WTC11 (cell line): ENCODE measurements around the gene MRPL22. TPM values are rescaled to one million over a fixed set of nuclear protein-coding genes. Genes with fewer than 3 reads are reported as not detected.

Experiments
- ATAC-seq: fragments of 200-7000 bp; cut with Tn5 transposase; 2 replicates; pipeline ENCODE4 v1.10.0; 2021; ENCODE audit warnings: mild to moderate bottlenecking, moderate library complexity
- CTCF ChIA-PET: fragments of 300-600 bp; sonication (Branson Sonifier 250); formaldehyde crosslinking; loops from one replicate; lab custom pipeline; 2021; ENCODE audit warnings: antibody characterized with exemption; lab: Charles Lee
- POLR2A ChIA-PET: fragments of 350-600 bp; sonication (Branson Sonifier 250); formaldehyde crosslinking; loops from one replicate; lab custom pipeline; 2021; ENCODE audit warnings: antibody characterized with exemption; lab: Charles Lee
- DNase-seq: peaks from one replicate; pipeline ENCODE4 v3.0.0; 2021; ENCODE audit warnings: low spot score
- H3K27ac Mint-ChIP-seq: 2 replicates; pipeline ENCODE4 v1.8.0; 2021; ENCODE audit warnings: mixed read lengths
- H3K27me3 Mint-ChIP-seq: 2 replicates; pipeline ENCODE4 v1.8.0; 2021; ENCODE audit warnings: low read depth, mild to moderate bottlenecking, moderate library complexity, mixed read lengths
- H3K36me3 Mint-ChIP-seq: 2 replicates; pipeline ENCODE4 v1.8.0; 2021; ENCODE audit warnings: mixed read lengths
- H3K4me1 Mint-ChIP-seq: 2 replicates; pipeline ENCODE4 v1.8.0; 2022; ENCODE audit warnings: mixed read lengths
- H3K4me3 Mint-ChIP-seq: 2 replicates; pipeline ENCODE4 v1.8.0; 2021; ENCODE audit warnings: mild to moderate bottlenecking, moderate library complexity, mixed read lengths
- H3K9me3 Mint-ChIP-seq: 2 replicates; pipeline ENCODE4 v1.8.0; 2021; ENCODE audit warnings: mixed read lengths
- ATF1 ChIP-seq: sonication (generic); formaldehyde crosslinking; IDR thresholded peaks from 2 replicates; pipeline ENCODE4 v1.8.1; 2023; ENCODE audit warnings: mild to moderate bottlenecking, moderate library complexity, missing genetic modification reagents
- CREB1 ChIP-seq: sonication (generic); formaldehyde crosslinking; IDR thresholded peaks from 2 replicates; pipeline ENCODE4 v1.8.0; 2023; ENCODE audit warnings: mild to moderate bottlenecking, missing genetic modification reagents
- ETV6 ChIP-seq: sonication (generic); formaldehyde crosslinking; IDR thresholded peaks from 2 replicates; pipeline ENCODE4 v1.8.1; 2022; ENCODE audit warnings: mild to moderate bottlenecking, missing genetic modification reagents
- FOXJ3 ChIP-seq: sonication (generic); formaldehyde crosslinking; IDR thresholded peaks from 2 replicates; pipeline ENCODE4 v1.9.0; 2021; ENCODE audit warnings: missing genetic modification reagents, mild to moderate bottlenecking, borderline replicate concordance
- GTF2I ChIP-seq: fragments of 250-450 bp; sonication (Bioruptor Pico); conservative IDR thresholded peaks from 2 replicates; pipeline ENCODE4 v1.4.0; 2021; ENCODE audit warnings: mild to moderate bottlenecking
- HMGA2 ChIP-seq: fragments of 250-450 bp; sonication (Bioruptor Pico); IDR thresholded peaks from 2 replicates; pipeline ENCODE4 v1.4.0; 2021; ENCODE audit warnings: mild to moderate bottlenecking, moderate library complexity
- KAT7 ChIP-seq: sonication (generic); formaldehyde crosslinking; IDR thresholded peaks from 2 replicates; pipeline ENCODE4 v1.8.1; 2023; ENCODE audit warnings: missing genetic modification reagents, mild to moderate bottlenecking, borderline replicate concordance
- RELA ChIP-seq: sonication (generic); formaldehyde crosslinking; IDR thresholded peaks from 2 replicates; pipeline ENCODE4 v1.8.1; 2022; ENCODE audit warnings: missing genetic modification reagents, mild to moderate bottlenecking, borderline replicate concordance
- total RNA-seq: library from RNA; stranded (reverse); gene quantifications from 3 replicates; pipeline ENCODE4 v1.2.3, GENCODE V29; 2021
- TF ChIP-seq, protein P1 (sequence below): sonication (generic); formaldehyde crosslinking; IDR thresholded peaks from 2 replicates; pipeline ENCODE4 v1.8.1; 2023; ENCODE audit warnings: mild to moderate bottlenecking, missing genetic modification reagents
- TF ChIP-seq, protein P2 (sequence below): fragments of 200-600 bp; IDR thresholded peaks from 2 replicates; pipeline ENCODE4 v1.8.0; 2022; ENCODE audit warnings: antibody characterized with exemption
- TF ChIP-seq, protein P3 (sequence below): sonication (generic); formaldehyde crosslinking; IDR thresholded peaks from 2 replicates; pipeline ENCODE4 v1.8.0; 2022; ENCODE audit warnings: mild to moderate bottlenecking, missing genetic modification reagents
- TF ChIP-seq, protein P4 (sequence below): sonication (generic); formaldehyde crosslinking; IDR thresholded peaks from 2 replicates; pipeline ENCODE4 v1.8.1; 2023; ENCODE audit warnings: mild to moderate bottlenecking, moderate library complexity, missing genetic modification reagents
- TF ChIP-seq, protein P5 (sequence below): sonication (generic); formaldehyde crosslinking; IDR thresholded peaks from 2 replicates; pipeline ENCODE4 v1.8.1; 2023; ENCODE audit warnings: mild to moderate bottlenecking, missing genetic modification reagents

Gene MRPL22
- total RNA-seq, 1 experiment from 2014 or later = 52.0 TPM

DNA sequence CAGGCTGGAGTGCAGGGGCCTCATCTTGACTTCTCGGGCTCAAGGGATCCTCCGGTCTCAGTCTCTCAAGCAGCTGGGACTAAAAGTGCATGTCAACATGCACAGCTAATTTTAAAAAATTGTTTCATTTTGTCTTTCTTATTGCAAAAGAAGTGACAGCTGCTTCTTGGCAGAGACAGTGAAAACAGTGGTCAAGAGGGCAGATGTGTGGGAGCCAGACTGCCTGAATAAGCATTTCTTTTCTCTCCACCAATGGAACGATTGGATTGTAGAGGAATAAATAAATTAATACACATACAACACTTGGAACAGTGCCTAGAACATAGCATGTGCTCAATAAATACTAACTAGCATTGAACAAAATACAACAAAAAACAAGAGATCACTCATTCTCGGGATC is 45.3 kb downstream of the MRPL22 start:
- no peak for ATAC-seq
- TF ChIP-seq, protein P1, sequence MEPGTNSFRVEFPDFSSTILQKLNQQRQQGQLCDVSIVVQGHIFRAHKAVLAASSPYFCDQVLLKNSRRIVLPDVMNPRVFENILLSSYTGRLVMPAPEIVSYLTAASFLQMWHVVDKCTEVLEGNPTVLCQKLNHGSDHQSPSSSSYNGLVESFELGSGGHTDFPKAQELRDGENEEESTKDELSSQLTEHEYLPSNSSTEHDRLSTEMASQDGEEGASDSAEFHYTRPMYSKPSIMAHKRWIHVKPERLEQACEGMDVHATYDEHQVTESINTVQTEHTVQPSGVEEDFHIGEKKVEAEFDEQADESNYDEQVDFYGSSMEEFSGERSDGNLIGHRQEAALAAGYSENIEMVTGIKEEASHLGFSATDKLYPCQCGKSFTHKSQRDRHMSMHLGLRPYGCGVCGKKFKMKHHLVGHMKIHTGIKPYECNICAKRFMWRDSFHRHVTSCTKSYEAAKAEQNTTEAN (CRISPR knock-in tag) = no peak
- TF ChIP-seq, protein P2, sequence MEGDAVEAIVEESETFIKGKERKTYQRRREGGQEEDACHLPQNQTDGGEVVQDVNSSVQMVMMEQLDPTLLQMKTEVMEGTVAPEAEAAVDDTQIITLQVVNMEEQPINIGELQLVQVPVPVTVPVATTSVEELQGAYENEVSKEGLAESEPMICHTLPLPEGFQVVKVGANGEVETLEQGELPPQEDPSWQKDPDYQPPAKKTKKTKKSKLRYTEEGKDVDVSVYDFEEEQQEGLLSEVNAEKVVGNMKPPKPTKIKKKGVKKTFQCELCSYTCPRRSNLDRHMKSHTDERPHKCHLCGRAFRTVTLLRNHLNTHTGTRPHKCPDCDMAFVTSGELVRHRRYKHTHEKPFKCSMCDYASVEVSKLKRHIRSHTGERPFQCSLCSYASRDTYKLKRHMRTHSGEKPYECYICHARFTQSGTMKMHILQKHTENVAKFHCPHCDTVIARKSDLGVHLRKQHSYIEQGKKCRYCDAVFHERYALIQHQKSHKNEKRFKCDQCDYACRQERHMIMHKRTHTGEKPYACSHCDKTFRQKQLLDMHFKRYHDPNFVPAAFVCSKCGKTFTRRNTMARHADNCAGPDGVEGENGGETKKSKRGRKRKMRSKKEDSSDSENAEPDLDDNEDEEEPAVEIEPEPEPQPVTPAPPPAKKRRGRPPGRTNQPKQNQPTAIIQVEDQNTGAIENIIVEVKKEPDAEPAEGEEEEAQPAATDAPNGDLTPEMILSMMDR = no peak
- no peak for TF ChIP-seq ATF1
- TF ChIP-seq, all 79 proteins: peak for 0
- DNase-seq = no peak
- no peaks in the 10 kb centered on the region for H3K27me3 Mint-ChIP-seq
- H3K4me3 Mint-ChIP-seq = no peak overlapping the region
- POLR2A ChIA-PET = no interaction called here
- no peak overlapping the region for H3K27ac Mint-ChIP-seq
- H3K9me3 Mint-ChIP-seq = peaks cover 10% of the 10 kb centered on the region
- peaks cover 8% of the 10 kb centered on the region for H3K4me1 Mint-ChIP-seq
- H3K36me3 Mint-ChIP-seq = 0 out of 2 replicates have a peak, but pooled peaks cover 3% of the 10 kb centered on the region
- CTCF ChIA-PET = no interaction called here

DNA sequence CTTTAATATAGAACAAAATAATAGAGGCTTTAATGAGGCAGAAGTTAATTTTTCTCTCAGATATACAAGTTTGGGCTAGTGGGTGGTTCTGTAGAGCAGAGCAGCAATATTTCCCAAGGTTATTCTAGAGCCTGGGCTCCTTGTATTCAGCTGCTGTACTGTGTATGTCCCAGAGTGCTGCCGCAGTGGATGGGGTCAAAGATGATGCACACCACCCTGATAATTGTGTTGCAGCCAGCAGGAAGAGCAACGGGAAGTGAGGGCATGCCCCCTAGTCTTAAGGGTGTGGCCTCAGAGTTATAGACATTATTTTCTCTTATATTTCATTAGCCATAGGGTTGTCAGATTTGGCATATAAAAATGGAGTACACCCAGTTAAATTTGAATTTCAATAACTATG is 48.8 kb downstream of the MRPL22 start:
- no peaks in the 10 kb centered on the region for H3K27me3 Mint-ChIP-seq
- ATAC-seq = no peak
- no peak overlapping the region for H3K27ac Mint-ChIP-seq
- no peaks in the 10 kb centered on the region for H3K9me3 Mint-ChIP-seq
- H3K4me3 Mint-ChIP-seq = no peak overlapping the region
- TF ChIP-seq, protein P1 (CRISPR knock-in tag) = no peak
- TF ChIP-seq, protein P3, sequence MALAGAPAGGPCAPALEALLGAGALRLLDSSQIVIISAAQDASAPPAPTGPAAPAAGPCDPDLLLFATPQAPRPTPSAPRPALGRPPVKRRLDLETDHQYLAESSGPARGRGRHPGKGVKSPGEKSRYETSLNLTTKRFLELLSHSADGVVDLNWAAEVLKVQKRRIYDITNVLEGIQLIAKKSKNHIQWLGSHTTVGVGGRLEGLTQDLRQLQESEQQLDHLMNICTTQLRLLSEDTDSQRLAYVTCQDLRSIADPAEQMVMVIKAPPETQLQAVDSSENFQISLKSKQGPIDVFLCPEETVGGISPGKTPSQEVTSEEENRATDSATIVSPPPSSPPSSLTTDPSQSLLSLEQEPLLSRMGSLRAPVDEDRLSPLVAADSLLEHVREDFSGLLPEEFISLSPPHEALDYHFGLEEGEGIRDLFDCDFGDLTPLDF (CRISPR knock-in tag) = no peak
- TF ChIP-seq HMGA2 (CRISPR knock-in tag) = no peak
- TF ChIP-seq CREB1 (CRISPR knock-in tag) = no peak
- TF ChIP-seq, protein P4, sequence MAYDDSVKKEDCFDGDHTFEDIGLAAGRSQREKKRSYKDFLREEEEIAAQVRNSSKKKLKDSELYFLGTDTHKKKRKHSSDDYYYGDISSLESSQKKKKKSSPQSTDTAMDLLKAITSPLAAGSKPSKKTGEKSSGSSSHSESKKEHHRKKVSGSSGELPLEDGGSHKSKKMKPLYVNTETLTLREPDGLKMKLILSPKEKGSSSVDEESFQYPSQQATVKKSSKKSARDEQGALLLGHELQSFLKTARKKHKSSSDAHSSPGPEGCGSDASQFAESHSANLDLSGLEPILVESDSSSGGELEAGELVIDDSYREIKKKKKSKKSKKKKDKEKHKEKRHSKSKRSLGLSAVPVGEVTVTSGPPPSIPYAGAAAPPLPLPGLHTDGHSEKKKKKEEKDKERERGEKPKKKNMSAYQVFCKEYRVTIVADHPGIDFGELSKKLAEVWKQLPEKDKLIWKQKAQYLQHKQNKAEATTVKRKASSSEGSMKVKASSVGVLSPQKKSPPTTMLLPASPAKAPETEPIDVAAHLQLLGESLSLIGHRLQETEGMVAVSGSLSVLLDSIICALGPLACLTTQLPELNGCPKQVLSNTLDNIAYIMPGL (CRISPR knock-in tag) = no peak
- no peak for TF ChIP-seq RELA (CRISPR knock-in tag)
- no peak for TF ChIP-seq FOXJ3 (CRISPR knock-in tag)
- TF ChIP-seq GTF2I (CRISPR knock-in tag) = no peak
- no peak for TF ChIP-seq ETV6 (CRISPR knock-in tag)
- TF ChIP-seq, protein P5, sequence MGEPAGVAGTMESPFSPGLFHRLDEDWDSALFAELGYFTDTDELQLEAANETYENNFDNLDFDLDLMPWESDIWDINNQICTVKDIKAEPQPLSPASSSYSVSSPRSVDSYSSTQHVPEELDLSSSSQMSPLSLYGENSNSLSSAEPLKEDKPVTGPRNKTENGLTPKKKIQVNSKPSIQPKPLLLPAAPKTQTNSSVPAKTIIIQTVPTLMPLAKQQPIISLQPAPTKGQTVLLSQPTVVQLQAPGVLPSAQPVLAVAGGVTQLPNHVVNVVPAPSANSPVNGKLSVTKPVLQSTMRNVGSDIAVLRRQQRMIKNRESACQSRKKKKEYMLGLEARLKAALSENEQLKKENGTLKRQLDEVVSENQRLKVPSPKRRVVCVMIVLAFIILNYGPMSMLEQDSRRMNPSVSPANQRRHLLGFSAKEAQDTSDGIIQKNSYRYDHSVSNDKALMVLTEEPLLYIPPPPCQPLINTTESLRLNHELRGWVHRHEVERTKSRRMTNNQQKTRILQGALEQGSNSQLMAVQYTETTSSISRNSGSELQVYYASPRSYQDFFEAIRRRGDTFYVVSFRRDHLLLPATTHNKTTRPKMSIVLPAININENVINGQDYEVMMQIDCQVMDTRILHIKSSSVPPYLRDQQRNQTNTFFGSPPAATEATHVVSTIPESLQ = no peak
- no peak for TF ChIP-seq KAT7
- POLR2A ChIA-PET = no interaction called here
- no peak for DNase-seq
- CTCF ChIA-PET = interaction anchor here (2.0 to 5.8 kb wide), 2 partner anchors 15 to 17 kb away, joined by 11 to 26 read pairs; no protein-coding TSS in a partner anchor
- no peaks in the 10 kb centered on the region for H3K36me3 Mint-ChIP-seq
- peaks cover 7% of the 10 kb centered on the region for H3K4me1 Mint-ChIP-seq
